PC-9 (cell line): Measurements from ENCODE around the gene LRRC14B. TPM values are rescaled to one million over a fixed set of nuclear protein-coding genes. Genes with fewer than 3 reads are reported as not detected.
"Not testable (repeated sequence)": the region's sequence is repeated elsewhere in the genome, so short reads cannot be mapped to it uniquely, and the experiment has no call there.

Experiments used
- BruUV-seq: library from RNA; stranded (reverse); fragments of 400-500 nt; replicated peaks from 2 replicates; lab custom pipeline; 2021; lab: Mats Ljungman, UMichigan
- CTCF ChIA-PET: fragments of 300-600 bp; sonication (Branson Sonifier 250); formaldehyde crosslinking; loops from one replicate; lab custom pipeline; 2022; ENCODE audit warnings: antibody characterized with exemption; lab: Charles Lee
- POLR2A ChIA-PET: fragments of 300-600 bp; sonication (Branson Sonifier 250); formaldehyde crosslinking; loops from one replicate; lab custom pipeline; 2022; ENCODE audit warnings: antibody characterized with exemption; ENCODE audit not compliant: unreplicated experiment; lab: Charles Lee
- DNase-seq, 2 experiments: peaks; one replicate each; pipeline versions ENCODE4 v3.0.0 to v3.0.0-alpha.2; 2015 to 2022; ENCODE audit warnings: mixed read lengths in 1 of 2
- H2AFZ ChIP-seq: fragments of 200-600 bp; sonication (generic); 2 replicates; pipeline ENCODE4 v1.8.1; 2017; ENCODE audit warnings: antibody characterized with exemption
- H3F3A ChIP-seq: fragments of 200-600 bp; sonication (generic); 2 replicates; pipeline ENCODE4 v1.8.1; 2017; ENCODE audit warnings: antibody characterized with exemption, mild to moderate bottlenecking, low read depth; ENCODE audit not compliant: insufficient read depth
- H3K27ac ChIP-seq: fragments of 200-600 bp; sonication (generic); 2 replicates; pipeline ENCODE4 v1.6.1; 2016; ENCODE audit warnings: mixed run types
- H3K27me3 ChIP-seq: fragments of 200-600 bp; sonication (generic); 2 replicates; pipeline ENCODE4 v1.6.1; 2016; ENCODE audit warnings: low read depth, mixed run types; ENCODE audit not compliant: insufficient read depth
- H3K36me3 ChIP-seq: fragments of 200-600 bp; sonication (generic); 2 replicates; pipeline ENCODE4 v1.6.1; 2016; ENCODE audit warnings: low read depth, mixed run types
- H3K4me1 ChIP-seq: fragments of 200-600 bp; sonication (generic); replicated peaks from 2 replicates; pipeline ENCODE4 v1.6.1; 2016; ENCODE audit warnings: mixed run types; ENCODE audit not compliant: insufficient read depth
- H3K4me2 ChIP-seq: fragments of 200-600 bp; sonication (generic); 2 replicates; pipeline ENCODE4 v1.6.1; 2017; ENCODE audit warnings: mixed run types
- H3K4me3 ChIP-seq: fragments of 200-600 bp; sonication (generic); 2 replicates; pipeline ENCODE4 v1.6.1; 2016; ENCODE audit warnings: mixed run types
- H3K79me2 ChIP-seq: fragments of 200-600 bp; sonication (generic); 2 replicates; pipeline ENCODE4 v1.6.1; 2017; ENCODE audit warnings: low read depth, mixed run types
- H3K9me2 ChIP-seq: fragments of 200-600 bp; sonication (generic); 2 replicates; pipeline ENCODE4 v1.8.1; 2017; ENCODE audit warnings: mild to moderate bottlenecking; ENCODE audit not compliant: insufficient read depth
- H3K9me3 ChIP-seq: fragments of 200-600 bp; sonication (generic); 2 replicates; pipeline ENCODE4 v1.8.1; 2016; ENCODE audit warnings: low read depth; ENCODE audit not compliant: insufficient read depth
- H4K20me1 ChIP-seq: fragments of 200-600 bp; sonication (generic); 2 replicates; pipeline ENCODE4 v1.8.1; 2017; ENCODE audit not compliant: insufficient read depth
- CTCF ChIP-seq: fragments of 200-600 bp; sonication (generic); conservative IDR thresholded peaks from 2 replicates; pipeline ENCODE4 v1.6.1; 2017; ENCODE audit warnings: mixed run types, antibody characterized with exemption, mild to moderate bottlenecking, moderate library complexity
- EZH2 ChIP-seq: fragments of 200-600 bp; sonication (generic); IDR thresholded peaks from 2 replicates; pipeline ENCODE4 v1.8.0; 2017; ENCODE audit warnings: antibody characterized with exemption, low read depth
- intact Hi-C: fragments of 100-400 bp; cut with micrococcal nuclease; formaldehyde crosslinking; loops from one replicate; pipeline ENCODE4 v1.10.0; 2022; ENCODE audit not compliant: unreplicated experiment
- total RNA-seq: library from RNA; stranded (reverse); gene quantifications from 2 replicates; pipeline ENCODE4 v1.2.3, GENCODE V29; 2021

LRRC14B gene
- total RNA-seq, 1 experiment from 2014 or later = not detected

GRCh38 chr5:219991-220390 is 28.7 kb downstream of the LRRC14B start:
- Histone ChIP-seq H3K27me3 (no peaks in the 10 kb centered on the region), H3K4me1 (peaks cover 21% of the 10 kb centered on the region), H4K20me1 (peaks cover 36% of the 10 kb centered on the region), H3K9me2 (no peaks in the 10 kb centered on the region), H3K79me2 (peaks cover 65% of the 10 kb centered on the region), H3K4me3 (peak overlapping the region; percentile 79), H3K4me2 (peak overlapping the region; percentile 79), H2AFZ (no peak overlapping the region), H3K9me3 (no peaks in the 10 kb centered on the region), H3F3A (no peaks in the 10 kb centered on the region), H3K36me3 (peaks cover 7% of the 10 kb centered on the region), H3K27ac (no peak overlapping the region)
- intact Hi-C loops = loop anchor here (2.0 kb wide), 2 partner anchors 31 to 391 kb away; no protein-coding TSS in a partner anchor
- no peak for DNase-seq
- POLR2A ChIA-PET = interaction anchor here (2.4 kb wide), 1 partner anchor 51 kb away, joined by 26 read pairs; the partner anchor contains the start of gene PDCD6
- TF ChIP-seq EZH2 (no peak), CTCF (no peak)
- BruUV-seq = no TSS peak
- CTCF ChIA-PET = interaction anchor here (0.6 kb wide), 1 partner anchor 121 kb away, joined by 11 read pairs; no protein-coding TSS in a partner anchor

GRCh38 chr5:222951-223715 is 31.8 kb downstream of the LRRC14B start:
- Histone ChIP-seq H3K36me3 (peaks cover 20% of the 10 kb centered on the region), H3K4me1 (peaks cover 16% of the 10 kb centered on the region), H3K79me2 (peaks cover 52% of the 10 kb centered on the region), H4K20me1 (peaks cover 35% of the 10 kb centered on the region)
- intact Hi-C loops, H3F3A ChIP-seq, H3K4me3 ChIP-seq, BruUV-seq, H3K27me3 ChIP-seq, POLR2A ChIA-PET, H2AFZ ChIP-seq, CTCF ChIA-PET, H3K9me2 ChIP-seq, H3K9me3 ChIP-seq, DNase-seq, H3K4me2 ChIP-seq, H3K27ac ChIP-seq: not testable (repeated sequence)

- H3K4me3 ChIP-seq = no peak overlapping the region
- peaks cover 47% of the 10 kb centered on the region for H3K79me2 ChIP-seq
- no TSS peak for BruUV-seq
- H3F3A ChIP-seq = no peaks in the 10 kb centered on the region
- intact Hi-C loops = no loop called here
- H2AFZ ChIP-seq = no peak overlapping the region
- POLR2A ChIA-PET = no interaction called here
- no peak overlapping the region for H3K4me2 ChIP-seq
- peaks cover 16% of the 10 kb centered on the region for H3K4me1 ChIP-seq
- CTCF ChIA-PET = no interaction called here
- no peak overlapping the region for H3K27ac ChIP-seq
- no peaks in the 10 kb centered on the region for H3K9me2 ChIP-seq
- TF ChIP-seq CTCF (no peak), EZH2 (no peak)
- H4K20me1 ChIP-seq = peaks cover 35% of the 10 kb centered on the region
- no peak for DNase-seq
- no peaks in the 10 kb centered on the region for H3K9me3 ChIP-seq
- no peaks in the 10 kb centered on the region for H3K27me3 ChIP-seq
- peaks cover 26% of the 10 kb centered on the region for H3K36me3 ChIP-seq
Measured at GRCh38 chr5:223791-224190, 32.5 kb downstream of the LRRC14B start.
